ENCODE results near the gene PTPRE.

The PTPRE gene

DNA sequence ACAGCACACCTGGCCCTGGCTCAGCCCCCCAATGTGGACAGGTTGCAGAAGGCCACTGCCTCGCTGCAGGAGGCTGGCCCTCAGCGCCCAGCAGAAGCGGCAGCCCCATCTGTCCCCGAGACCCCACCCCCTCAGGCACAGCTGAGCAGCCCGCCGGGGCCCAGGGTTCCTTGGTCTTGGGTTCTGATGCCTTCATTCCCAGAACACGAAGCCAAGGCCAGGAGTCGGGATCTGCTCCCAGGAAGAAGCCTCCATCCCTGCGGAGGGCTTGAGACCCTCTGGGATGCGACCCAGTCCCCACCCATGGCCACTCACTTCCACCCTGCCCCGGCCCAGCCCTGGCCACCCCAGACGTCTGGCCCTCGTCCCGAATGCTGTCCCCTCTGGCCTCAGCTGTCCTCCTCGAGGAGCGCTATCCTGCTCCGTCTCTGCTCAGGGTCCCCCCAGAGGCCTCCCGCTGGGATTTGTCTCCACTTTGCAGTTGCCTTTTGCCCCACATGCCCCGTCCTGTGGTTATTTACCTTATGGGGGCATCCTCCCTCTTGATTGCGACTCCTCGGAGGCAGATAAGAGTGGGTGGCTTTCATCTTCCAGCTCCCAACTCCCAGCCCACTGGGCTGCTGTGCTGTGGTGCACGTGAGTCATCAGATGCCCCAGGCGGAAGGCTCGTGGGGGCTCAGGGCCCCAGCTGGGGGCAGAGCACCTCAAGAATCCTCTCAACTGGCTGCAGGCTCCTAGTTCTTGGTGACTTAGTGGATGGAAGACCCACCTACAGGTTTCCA lies 121.8 kb downstream of the PTPRE start:
- no peak overlapping the region for H3K4me3 ChIP-seq (ENCODE audit: low read depth, low read length)
- in situ Hi-C loops (cut with HindIII; ENCODE audit: low sequenced_read_pairs): no loop called here
- DNase-seq (ENCODE audit: low read depth): no peak
- TF ChIP-seq, protein P1, sequence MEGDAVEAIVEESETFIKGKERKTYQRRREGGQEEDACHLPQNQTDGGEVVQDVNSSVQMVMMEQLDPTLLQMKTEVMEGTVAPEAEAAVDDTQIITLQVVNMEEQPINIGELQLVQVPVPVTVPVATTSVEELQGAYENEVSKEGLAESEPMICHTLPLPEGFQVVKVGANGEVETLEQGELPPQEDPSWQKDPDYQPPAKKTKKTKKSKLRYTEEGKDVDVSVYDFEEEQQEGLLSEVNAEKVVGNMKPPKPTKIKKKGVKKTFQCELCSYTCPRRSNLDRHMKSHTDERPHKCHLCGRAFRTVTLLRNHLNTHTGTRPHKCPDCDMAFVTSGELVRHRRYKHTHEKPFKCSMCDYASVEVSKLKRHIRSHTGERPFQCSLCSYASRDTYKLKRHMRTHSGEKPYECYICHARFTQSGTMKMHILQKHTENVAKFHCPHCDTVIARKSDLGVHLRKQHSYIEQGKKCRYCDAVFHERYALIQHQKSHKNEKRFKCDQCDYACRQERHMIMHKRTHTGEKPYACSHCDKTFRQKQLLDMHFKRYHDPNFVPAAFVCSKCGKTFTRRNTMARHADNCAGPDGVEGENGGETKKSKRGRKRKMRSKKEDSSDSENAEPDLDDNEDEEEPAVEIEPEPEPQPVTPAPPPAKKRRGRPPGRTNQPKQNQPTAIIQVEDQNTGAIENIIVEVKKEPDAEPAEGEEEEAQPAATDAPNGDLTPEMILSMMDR (IDR thresholded peaks at IDR 0.05; ENCODE audit: low read depth, low read length, missing control alignments): no peak

DNA sequence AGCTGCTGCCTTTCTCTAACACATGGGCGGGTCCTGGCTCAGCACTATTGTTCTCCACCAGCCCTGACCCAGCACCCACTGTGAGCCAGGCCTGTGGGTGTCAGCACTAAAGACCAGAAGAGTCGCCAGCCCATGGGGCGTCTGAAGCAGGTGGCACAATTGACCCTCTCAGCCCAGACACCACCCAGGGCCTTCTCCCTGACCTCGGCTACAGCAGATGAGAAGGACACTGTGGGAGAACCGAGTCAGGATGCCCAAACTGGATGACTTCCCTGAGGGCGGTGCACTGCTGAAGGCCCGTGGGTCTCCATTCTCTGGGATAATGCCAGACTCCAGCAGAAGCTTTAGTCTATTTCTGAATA lies 122.4 kb downstream of the PTPRE start:
- no peak for DNase-seq (ENCODE audit: low read depth)
- TF ChIP-seq, protein P1 (IDR thresholded peaks at IDR 0.05; ENCODE audit: low read depth, low read length, missing control alignments): no peak
- in situ Hi-C loops (cut with HindIII; ENCODE audit: low sequenced_read_pairs): no loop called here
- no peak overlapping the region for H3K4me3 ChIP-seq (ENCODE audit: low read depth, low read length)

DNA sequence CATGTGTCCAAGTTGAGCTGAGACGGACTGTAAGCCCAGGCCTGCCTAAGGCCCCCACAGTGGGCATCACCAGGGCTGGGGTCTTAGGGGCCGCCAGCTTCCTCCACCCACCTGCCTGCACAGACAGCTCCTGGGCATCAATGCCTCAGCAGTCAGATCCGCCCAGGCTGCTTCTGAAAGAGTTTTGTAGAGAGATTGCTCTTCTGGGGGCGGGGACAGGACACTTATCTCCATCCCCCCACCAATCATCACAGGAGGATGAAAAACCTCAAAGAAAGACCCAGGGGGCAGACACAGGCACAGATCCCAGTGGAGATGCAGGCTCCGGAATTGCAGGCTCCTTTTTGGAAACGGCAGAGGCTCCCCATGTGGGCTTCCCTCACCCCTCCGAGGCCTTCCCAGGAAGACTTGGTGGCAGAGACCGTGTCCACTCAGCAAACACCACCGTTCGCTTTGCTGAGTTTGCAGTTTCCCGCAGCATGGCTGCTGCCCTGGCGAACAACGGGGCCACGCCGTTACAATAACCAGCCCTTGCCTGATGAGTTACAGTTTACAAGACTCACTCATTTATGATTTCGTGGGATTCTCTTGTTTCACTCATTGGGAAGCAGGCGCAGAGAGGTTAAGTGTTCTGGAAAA lies 122.9 kb downstream of the PTPRE start:
- TF ChIP-seq, protein P1 (IDR thresholded peaks at IDR 0.05; ENCODE audit: low read depth, low read length, missing control alignments): no peak
- in situ Hi-C loops (cut with HindIII; ENCODE audit: low sequenced_read_pairs): no loop called here
- H3K4me3 ChIP-seq (ENCODE audit: low read depth, low read length): no peak overlapping the region
- no peak for DNase-seq (ENCODE audit: low read depth)

DNA sequence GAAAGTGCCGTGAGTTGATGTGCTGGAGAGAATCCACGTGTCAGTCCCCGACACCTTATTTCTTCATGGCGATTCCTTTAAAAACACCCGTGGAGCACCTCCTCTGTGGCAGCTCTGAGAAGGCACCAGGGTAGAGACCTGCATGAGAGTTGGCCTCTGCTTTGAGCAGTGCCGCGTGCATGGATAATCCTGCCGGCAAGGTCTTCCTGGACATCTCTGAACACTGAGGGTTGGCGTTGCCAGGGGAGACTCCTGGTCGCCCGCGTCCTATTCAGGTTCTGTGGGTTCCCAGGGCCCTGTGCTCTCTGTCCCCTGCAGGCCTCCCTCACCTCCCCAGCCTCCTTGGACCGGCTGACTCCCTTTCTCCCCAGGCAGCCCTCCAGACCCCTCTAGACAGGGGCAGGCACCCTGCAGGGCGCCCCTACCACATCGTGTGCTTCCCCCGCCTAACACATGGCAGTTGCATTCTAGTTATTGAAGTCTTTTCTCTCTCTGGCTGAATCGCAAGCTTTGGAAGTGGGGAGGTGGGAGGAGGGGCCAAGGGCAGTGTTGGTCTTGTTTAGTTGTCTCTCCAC lies 123.7 kb downstream of the PTPRE start:
- no peak overlapping the region for H3K4me3 ChIP-seq (ENCODE audit: low read depth, low read length)
- no peak for DNase-seq (ENCODE audit: low read depth)
- TF ChIP-seq, protein P1 (IDR thresholded peaks at IDR 0.05; ENCODE audit: low read depth, low read length, missing control alignments): no peak
- in situ Hi-C loops (cut with HindIII; ENCODE audit: low sequenced_read_pairs): no loop called here

DNA sequence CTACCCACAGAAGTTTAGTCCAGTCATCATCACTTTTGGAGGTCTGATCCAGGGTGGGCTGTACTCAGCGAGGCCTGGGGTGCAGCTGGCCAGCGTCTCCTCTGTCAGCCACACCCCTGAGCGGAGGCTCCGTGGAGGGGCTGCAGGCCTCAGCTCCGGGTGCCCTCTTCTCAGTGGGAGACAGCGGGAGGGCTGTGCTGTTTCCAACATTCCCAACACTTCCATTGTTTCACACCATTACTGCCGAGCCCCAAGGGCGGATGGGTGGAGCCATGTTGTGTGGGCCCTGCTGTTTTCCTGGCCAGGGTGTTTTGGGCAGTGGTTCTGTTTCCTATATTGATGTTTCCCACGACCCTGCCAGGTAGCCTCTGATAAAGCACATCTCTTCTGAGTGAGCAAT lies 124.3 kb downstream of the PTPRE start:
- in situ Hi-C loops (cut with HindIII; ENCODE audit: low sequenced_read_pairs): no loop called here
- no peak for DNase-seq (ENCODE audit: low read depth)
- TF ChIP-seq, protein P1 (IDR thresholded peaks at IDR 0.05; ENCODE audit: low read depth, low read length, missing control alignments): no peak
- no peak overlapping the region for H3K4me3 ChIP-seq (ENCODE audit: low read depth, low read length)

DNA sequence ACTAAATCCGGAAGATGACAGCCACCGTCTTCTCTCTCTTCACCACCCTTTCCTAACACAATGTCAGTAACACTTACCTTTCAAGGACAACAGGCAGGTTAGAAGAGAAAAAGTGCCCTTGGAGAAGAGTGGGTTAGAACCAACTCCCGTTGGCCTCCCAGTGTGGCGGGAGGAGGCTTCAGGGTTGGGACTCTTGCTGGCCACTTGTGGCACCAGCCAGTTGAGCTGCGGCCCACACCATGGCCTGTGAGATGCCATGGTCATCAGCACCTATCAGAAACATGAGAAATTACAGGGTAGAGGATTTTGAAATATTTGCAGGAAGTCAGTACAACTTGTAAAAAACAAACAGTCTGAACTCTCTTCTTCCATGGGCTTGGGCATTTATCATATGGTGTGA lies 125.6 kb downstream of the PTPRE start:
- in situ Hi-C loops (cut with HindIII; ENCODE audit: low sequenced_read_pairs): no loop called here
- DNase-seq (ENCODE audit: low read depth): no peak

More for the DNA sequence above, 125.6 kb downstream of the PTPRE start:
- TF ChIP-seq, protein P1 (IDR thresholded peaks at IDR 0.05; ENCODE audit: low read depth, low read length, missing control alignments): no peak
- no peak overlapping the region for H3K4me3 ChIP-seq (ENCODE audit: low read depth, low read length)
